GM18526 (cell line): ENCODE results near the gene VARS1.

ENCODE experiments used
- POLR2A ChIP-seq: IDR thresholded peaks from 3 replicates; pipeline ENCODE4 v1.6.1; 2011; ENCODE audit not compliant: insufficient read length; ENCODE audit errors: extremely low read depth

VARS1 gene

DNA sequence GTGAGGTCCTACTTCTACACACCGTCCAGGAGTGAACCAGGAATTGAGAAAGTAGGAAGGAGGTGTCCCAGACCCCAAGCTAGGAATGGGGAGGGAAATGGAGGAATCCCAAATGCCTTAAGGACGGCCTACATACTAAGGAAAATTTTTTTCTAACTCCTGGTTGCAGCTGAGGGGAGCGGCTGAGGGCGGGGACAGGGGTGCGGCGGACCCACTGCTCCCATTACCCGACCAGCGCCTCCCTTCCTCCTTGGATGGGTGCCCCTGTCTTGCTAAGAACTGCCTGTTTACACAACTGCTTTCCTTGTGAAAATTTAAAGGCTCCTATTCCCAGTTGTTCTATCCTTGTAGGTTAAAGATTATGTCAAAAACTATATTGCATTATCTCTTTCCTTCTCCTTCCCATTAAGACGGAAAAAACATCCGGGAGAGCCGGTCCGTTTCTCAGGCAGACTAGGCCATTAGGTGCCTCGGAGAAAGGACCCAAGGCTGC, 31.3 kb upstream of the VARS1 start:
- peak; percentile 44 for TF ChIP-seq POLR2A

DNA sequence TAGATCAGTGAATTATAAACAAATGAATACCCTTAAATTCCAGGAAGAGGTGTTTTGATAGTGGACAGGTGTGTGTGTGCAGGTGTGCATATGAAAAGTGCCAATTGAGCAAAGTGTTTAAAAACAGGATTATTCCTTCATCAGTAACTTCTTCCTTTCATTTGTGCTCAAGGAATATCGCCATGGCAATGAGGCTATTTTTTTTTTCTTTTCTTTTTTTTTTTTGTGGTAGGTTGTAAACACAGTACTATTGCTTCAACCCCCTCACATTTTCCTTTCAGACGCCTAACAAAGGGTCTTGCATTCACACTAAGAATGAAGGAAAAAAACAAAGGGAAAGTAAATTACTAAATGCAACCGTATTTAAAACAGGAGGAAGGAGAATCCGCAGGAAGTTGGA, 30.0 kb upstream of the VARS1 start:
- no peak for TF ChIP-seq POLR2A

DNA sequence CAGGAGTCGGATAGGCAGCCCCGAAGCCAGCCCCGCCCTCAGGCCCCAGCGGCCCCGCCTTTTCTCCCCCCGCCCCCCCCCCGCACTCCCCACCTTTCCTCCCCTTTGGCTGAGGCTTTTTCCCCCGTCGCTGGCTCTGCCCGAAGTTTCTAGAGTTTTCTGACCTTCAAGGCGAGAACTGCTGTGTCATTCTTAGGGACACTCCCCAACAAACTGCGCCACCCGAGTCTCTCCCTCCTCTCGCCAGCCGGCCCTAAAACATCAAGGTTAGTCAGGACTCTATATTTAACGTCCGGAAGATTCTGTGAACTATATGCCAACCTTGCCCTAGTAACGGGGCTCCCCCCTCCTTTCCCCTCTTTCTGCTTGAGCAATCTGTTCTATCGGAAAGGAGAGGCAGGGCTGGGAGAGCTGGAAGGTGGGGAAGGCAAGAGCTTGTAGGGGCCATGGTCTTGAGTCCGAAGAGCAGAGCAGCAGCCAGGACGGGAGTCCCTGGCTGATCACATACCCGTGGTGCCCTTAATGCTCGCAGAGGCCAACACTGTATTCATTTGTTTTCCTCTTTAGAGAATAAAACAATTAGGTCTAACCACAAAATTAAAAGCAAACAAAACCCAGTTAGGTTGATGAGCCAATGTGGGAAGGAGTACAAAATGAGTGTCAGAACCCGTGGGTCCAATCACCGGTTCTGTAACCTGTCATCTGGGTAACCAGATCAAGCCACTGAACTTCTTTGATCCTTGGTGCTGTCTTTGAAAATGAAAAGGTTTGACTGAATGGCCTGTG, 26.7 kb upstream of the VARS1 start:
- no peak for TF ChIP-seq POLR2A

DNA sequence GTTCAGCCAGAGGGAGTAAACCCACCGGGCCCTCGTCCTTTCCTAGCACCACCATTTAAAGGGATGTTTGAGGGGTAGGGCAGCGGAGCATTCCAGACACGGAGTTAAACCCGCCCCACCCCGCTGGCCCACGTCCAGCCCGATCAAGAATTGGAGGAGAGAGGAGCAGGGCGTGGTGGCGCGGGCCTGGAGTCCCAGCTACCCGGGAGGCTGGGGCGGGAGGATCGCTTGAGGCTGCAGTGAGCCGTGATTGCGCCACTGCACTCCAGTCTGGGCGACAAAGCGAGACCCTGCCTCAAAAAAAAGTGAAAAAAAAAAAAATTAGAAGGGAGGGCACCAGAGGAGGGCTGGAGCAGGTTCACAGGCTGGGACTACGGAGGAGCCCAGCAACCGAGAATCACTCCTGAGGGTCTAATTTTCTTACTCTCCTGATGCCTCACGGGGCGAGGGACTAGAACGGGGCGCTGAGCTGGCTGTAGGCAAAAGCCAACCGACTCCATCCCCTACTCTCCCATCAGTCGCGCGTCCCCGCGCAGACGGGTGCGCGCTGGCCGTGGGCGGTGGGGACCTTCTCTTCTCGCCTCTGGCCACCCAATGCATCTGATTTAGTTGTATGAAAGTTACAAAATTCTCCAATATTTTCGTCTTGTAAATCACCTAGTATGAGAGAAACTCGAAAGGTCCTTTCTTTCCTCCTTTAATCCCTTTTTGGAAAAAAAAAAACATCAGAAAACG, 25.9 kb upstream of the VARS1 start:
- peak; percentile 72 for TF ChIP-seq POLR2A

DNA sequence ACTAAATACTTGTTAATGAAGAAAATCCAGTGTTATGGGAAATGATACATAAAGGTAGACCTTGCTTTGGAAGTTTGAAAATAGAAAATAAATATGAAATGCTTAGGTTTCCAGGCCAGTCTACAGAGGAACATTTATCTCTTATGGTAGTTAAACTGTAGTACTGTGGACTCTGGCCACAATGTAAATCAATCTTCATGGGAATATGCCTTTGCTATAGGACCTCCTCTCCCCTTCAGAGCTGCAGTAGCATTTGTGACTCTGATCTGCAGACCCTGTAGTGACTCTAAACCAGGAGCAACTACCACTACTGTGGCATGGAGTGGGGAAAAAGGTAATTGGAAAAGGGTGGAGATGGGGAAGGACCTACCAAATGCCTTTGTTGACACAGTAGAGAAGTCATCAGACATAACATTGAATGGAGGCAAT, 24.3 kb upstream of the VARS1 start:
- TF ChIP-seq POLR2A: no peak

DNA sequence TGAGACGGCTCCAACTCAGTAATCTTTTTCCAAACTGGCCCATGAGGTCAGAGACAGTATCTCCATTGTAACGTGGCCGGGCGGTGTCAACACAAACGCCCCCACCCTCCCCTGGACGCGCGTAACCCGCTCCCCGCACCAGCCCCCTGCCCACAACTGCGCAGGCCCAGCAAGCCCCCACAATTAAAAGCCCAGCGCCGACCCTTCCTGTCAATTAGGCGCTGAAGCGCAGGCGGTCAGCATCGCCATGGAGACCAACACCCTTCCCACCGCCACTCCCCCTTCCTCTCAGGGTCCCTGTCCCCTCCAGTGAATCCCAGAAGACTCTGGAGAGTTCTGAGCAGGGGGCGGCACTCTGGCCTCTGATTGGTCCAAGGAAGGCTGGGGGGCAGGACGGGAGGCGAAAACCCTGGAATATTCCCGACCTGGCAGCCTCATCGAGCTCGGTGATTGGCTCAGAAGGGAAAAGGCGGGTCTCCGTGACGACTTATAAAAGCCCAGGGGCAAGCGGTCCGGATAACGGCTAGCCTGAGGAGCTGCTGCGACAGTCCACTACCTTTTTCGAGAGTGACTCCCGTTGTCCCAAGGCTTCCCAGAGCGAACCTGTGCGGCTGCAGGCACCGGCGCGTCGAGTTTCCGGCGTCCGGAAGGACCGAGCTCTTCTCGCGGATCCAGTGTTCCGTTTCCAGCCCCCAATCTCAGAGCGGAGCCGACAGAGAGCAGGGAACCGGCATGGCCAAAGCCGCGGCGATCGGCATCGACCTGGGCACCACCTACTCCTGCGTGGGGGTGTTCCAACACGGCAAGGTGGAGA, 19.7 kb upstream of the VARS1 start, which contains the start of the genes HSPA1A and HSPA1L:
HSPA1A (plus strand) TSS at position 519 of the 814 bp plus-strand sequence; CDS start at position 733, 214 bp downstream.
HSPA1L (minus strand) TSS at position 259 of the 814 bp plus-strand sequence. CDS start 3,311 bp downstream, outside the sequence.
- TF ChIP-seq POLR2A: peak; percentile 80

DNA sequence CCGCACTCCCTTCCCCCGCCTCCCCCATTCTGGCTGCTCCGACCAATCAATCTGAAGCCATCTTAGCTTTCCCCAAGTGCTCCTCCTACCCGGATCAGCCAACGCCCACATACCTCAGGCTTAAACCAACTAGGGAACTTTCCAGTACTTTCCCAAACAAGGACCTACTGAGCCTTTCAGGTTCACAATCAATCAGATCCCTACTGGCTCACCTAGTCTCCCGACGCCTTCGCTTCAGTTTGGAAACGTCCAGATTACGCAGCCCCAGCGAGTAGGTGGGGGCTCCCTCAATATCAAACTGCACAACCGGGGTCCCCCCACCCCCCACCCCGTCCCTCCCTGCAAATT, 19.1 kb upstream of the VARS1 start:
- no peak for TF ChIP-seq POLR2A

DNA sequence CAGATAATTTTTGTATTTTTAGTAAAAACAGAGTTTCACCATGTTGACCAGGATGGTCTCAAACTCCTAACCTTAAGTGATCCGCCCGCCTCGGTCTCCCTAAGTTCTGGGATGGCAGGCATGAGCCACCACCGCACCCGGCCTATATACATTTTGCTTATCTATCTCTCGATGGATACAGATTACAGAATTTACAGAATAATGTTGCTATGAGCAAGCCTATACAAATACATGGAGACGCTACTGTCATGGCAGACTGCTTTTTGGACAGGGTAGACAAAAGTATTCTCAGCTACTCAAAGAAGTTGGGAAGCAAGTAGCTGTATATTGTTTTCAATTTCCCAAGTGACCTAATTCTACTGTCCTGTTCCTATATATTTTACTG, 17.9 kb upstream of the VARS1 start:
- TF ChIP-seq POLR2A: no peak

DNA sequence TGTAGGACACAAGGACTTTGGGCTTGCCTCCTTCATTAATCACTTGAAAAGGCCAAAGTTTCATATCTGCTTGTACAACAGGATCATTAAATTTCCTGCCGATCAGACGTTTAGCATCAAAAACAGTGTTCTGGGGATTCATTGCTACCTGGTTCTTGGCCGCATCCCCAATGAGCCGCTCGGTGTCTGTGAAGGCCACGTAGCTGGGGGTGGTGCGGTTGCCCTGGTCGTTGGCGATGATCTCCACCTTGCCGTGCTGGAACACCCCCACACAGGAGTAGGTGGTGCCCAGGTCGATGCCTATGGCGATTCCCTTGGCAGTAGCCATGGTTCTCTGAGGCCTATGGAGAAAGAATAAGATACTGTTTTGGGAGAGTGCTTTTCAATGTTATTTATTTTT, 16.1 kb upstream of the VARS1 start:
- no peak for TF ChIP-seq POLR2A

DNA sequence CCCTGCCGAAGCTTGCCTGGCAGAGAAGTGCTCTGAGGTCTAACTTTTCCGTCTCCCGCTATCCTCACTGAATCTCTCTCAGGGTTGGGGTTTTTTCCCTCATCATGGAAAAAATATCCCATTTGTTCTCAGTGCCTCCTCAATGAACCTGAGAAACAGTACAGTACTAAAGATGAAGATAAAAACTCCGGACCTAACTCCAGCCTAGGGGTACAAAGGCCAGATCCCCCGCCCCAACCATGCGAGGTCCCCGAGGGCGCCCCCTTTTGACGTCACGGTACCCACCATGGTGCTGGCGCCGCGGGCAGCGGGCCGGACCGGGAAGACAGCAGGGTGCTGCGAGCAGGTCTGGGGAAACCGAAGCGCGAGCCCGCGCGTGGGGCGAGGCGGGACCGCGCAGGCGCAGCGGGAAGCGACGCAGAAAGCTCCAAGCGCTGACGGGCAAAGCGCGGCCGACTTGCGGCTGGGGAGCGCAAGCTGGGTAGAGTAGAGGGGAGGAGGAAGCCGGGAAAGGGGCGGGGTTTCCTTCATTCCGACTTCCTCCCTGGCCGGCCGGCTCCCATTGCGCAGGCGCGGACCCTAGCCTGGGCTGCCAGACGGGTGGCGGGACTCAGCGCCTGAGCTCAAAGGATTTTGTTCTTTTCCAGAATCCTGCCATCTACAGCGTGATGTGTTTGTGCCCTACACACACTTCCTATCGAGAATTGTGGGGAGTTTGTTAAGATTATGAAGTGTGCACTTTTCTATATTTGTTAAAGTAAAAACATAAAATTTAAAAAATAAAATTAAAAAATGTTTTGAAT, 11.1 kb upstream of the VARS1 start, which contains the start of gene LSM2:
LSM2 (minus strand) TSS at position 497 of the 803 bp plus-strand sequence; CDS start at position 288, 209 bp downstream.
- peak; percentile 88 for TF ChIP-seq POLR2A

DNA sequence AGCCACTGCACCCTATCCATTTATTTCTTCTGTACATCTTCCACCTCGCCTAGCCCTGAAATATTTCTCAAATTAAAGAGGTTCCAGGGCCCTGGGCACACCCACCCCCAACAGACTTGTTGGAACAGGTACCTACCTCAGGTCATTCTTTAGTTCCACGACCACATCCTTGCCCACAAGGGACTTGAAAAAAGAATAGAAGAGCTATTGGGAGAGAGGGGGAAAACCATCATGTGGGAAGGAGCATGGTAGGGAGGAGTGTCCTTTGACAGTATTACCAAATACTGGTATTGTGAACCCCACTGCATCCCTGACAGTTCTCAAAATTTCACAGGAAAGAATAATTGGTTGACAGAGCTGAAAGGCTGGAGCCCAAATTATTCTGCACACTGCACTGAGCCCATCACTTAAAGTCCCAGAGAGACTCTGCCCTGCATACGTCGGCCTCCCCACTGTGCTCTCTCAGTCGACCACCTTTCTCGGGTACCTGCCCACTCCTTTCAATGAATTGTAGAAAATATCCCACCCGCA, 10.5 kb upstream of the VARS1 start:
- no peak for TF ChIP-seq POLR2A

DNA sequence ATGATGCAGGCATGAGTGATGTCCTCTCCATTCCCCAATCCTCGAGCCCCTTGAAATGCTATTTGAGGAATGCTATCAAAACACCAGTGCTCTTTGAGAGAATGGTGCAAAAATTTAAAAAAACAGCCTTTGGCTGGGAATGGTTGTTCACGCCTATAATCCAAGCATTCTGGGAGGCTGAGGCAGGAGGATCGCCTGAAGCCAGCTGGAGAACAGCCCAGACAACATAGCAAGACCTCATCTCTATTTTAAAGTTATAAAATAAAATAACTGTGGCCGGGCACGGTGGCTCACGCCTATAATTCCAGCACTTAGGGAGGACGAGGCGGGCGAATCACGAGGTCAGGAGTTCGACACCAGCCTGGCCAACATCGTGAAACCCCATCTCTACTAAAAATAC, 4.2 kb upstream of the VARS1 start:
- TF ChIP-seq POLR2A: no peak

DNA sequence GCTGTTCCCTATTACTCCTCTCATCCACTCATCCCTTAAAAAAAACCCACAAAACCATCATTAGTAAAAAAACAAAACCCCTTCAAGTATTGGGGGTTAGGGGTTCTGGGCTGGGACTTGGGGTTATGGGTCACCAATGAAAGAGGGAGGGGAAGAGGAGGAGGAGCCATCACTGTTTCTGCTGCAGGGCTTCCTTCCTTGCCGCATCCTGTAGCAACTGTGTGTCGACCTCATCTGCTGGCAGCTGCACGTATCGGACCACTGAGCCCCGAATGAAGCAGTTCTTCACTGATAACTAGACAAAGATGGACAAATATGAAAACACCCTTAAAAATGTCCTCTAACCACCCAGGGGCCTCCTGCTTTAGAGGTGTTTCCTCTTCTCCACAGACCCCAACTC, 2.0 kb upstream of the VARS1 start:
- no peak for TF ChIP-seq POLR2A

DNA sequence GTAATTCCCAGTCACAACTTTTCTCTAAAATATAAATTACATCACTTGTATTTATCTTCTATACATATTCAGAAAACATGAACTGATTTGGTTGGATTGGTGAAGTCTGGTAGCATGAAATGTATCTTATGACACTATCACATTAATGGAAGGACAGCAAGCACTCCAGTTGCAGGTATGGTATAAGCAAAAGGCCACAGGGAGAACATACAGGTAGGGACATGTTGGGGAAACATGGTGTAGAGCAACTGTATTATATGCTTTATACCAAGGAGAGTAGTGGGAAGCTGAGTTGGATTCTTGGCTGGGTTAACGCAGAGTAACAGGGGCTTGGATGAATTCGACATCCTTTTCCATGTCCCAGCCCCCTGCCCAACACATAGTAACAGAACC, 1.4 kb upstream of the VARS1 start:
- TF ChIP-seq POLR2A: no peak

DNA sequence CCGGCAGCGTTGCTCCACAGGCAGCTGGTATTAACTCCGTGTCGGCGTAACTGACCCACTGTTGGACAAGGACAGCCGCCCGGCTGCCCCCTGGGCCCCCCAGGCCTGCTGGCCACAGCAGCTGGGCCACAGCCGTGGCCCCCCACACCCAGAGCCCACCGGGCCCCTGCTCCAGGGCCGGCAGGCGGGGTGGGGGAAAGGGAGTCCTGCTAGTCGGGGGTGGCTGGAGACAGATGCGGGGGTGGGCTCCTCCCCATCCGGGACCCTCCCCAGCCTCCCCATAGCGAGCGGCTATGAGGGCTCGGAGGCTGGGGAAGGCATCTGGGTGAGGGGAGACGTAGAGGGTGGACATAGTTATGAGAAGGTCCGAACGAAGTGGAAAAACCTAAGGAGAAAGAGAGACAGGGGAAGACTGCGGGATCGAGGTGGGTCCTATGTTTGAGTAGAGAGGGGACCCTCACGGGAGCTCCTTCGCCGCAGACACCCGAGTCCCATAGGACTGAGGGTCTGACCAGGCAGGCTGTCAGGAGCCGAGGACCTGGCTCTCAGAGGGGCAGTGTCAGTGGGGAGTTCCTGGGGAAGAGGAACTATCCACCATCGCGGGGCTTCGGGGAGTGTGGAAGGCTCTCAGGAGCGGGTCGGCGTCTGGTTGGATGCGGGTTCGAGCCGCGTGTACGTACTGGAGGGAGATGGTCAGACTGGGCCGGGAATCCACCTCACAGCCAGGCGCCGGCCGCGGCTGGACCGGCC, 511 bp downstream of the VARS1 start:
- no peak for TF ChIP-seq POLR2A
